Mesendoderm (in vitro differentiated cells): ENCODE data around the gene FRMD4A.

Experiments used
- DNase-seq: peaks from one replicate; pipeline ENCODE4 v3.0.0; 2013
- H2AK5ac ChIP-seq: 2 replicates; pipeline ENCODE4 v1.6.1; 2013; ENCODE audit warnings: low read length, inconsistent platforms
- H2BK120ac ChIP-seq: 2 replicates; pipeline ENCODE4 v1.6.1; 2013; ENCODE audit warnings: low read depth, mild to moderate bottlenecking, low read length, moderate library complexity, mixed read lengths
- H2BK15ac ChIP-seq: replicated peaks from 2 replicates; pipeline ENCODE4 v1.6.1; 2013; ENCODE audit warnings: low read depth, mild to moderate bottlenecking, moderate library complexity
- H2BK5ac ChIP-seq: 2 replicates; pipeline ENCODE4 v1.6.1; 2013; ENCODE audit warnings: low read length, inconsistent platforms
- H3K18ac ChIP-seq: 2 replicates; pipeline ENCODE4 v1.6.1; 2013; ENCODE audit warnings: mild to moderate bottlenecking, low read length, mixed read lengths
- H3K23ac ChIP-seq: one replicate; pipeline ENCODE4 v1.6.1; 2013; ENCODE audit warnings: low read length
- H3K27ac ChIP-seq: 2 replicates; pipeline ENCODE4 v1.5.1; 2013; ENCODE audit warnings: low read depth, mild to moderate bottlenecking, inconsistent platforms, low read length, moderate library complexity
- H3K27me3 ChIP-seq: 2 replicates; pipeline ENCODE4 v1.6.1; 2013; ENCODE audit warnings: low read length, control low read depth, mild to moderate bottlenecking, inconsistent platforms; ENCODE audit not compliant: insufficient read depth, poor library complexity
- H3K36me3 ChIP-seq: 2 replicates; pipeline ENCODE4 v1.6.1; 2013; ENCODE audit warnings: low read length, inconsistent platforms; ENCODE audit not compliant: control insufficient read depth, insufficient read depth
- H3K4ac ChIP-seq: one replicate; pipeline ENCODE4 v1.6.1; 2013; ENCODE audit warnings: low read depth, mild to moderate bottlenecking, low read length, moderate library complexity
- H3K4me1 ChIP-seq: 2 replicates; pipeline ENCODE4 v1.6.1; 2013; ENCODE audit warnings: low read depth, low read length, inconsistent platforms; ENCODE audit not compliant: control insufficient read depth
- H3K4me2 ChIP-seq: 2 replicates; pipeline ENCODE4 v1.6.1; 2013; ENCODE audit warnings: low read length
- H3K4me3 ChIP-seq: 2 replicates; pipeline ENCODE4 v1.5.1; 2013; ENCODE audit warnings: mild to moderate bottlenecking, low read length
- H3K56ac ChIP-seq: one replicate; pipeline ENCODE4 v1.6.1; 2013; ENCODE audit warnings: low read length
- H3K79me1 ChIP-seq: 2 replicates; pipeline ENCODE4 v1.6.1; 2013; ENCODE audit warnings: low read length, inconsistent platforms
- H3K79me2 ChIP-seq: 2 replicates; pipeline ENCODE4 v1.6.1; 2013; ENCODE audit warnings: mild to moderate bottlenecking, low read length; ENCODE audit not compliant: control insufficient read depth, insufficient read depth
- H3K9ac ChIP-seq: 2 replicates; pipeline ENCODE4 v1.6.1; 2013; ENCODE audit warnings: low read length, inconsistent platforms
- H4K5ac ChIP-seq: one replicate; pipeline ENCODE4 v1.6.1; 2013; ENCODE audit warnings: low read length
- H4K8ac ChIP-seq: one replicate; pipeline ENCODE4 v1.6.1; 2013; ENCODE audit warnings: low read depth, mild to moderate bottlenecking, control low read depth, low read length, moderate library complexity
- WGBS: extraction: QIAGEN DNeasy Blood & Tissue Kit; methylation state at CpG from one replicate; pipeline ENCODE4 v1.1.7; 2013; ENCODE audit warnings: low lambda C conversion rate, missing lambda C conversion rate; ENCODE audit not compliant: insufficient coverage; ENCODE audit errors: extremely low coverage; 5-methylcytosine and 5-hydroxymethylcytosine counted together

Gene FRMD4A

GRCh38 chr10:14023673-14024328 lies 306.9 kb downstream of the FRMD4A start:
- Histone ChIP-seq H4K5ac (no peak overlapping the region), H2AK5ac (no peak overlapping the region), H4K8ac (no peak overlapping the region), H3K4ac (no peak overlapping the region), H3K18ac (no peak overlapping the region), H3K36me3 (no peaks in the 10 kb centered on the region), H3K27ac (no peak overlapping the region), H2BK5ac (no peak overlapping the region), H3K9ac (no peak overlapping the region), H2BK15ac (no peak overlapping the region), H3K4me1 (no peaks in the 10 kb centered on the region), H3K23ac (no peak overlapping the region), H2BK120ac (peak overlapping the region; percentile 69), H3K79me2 (no peaks in the 10 kb centered on the region), H3K79me1 (no peaks in the 10 kb centered on the region), H3K4me3 (no peak overlapping the region), H3K56ac (no peak overlapping the region), H3K27me3 (no peaks in the 10 kb centered on the region), H3K4me2 (no peak overlapping the region)
- WGBS: no CpG with 5 or more reads among the region's 7 CpGs
- DNase-seq: peak; percentile 43

- H3K27me3 ChIP-seq: no peaks in the 10 kb centered on the region
- no peak overlapping the region for H4K8ac ChIP-seq
- no peaks in the 10 kb centered on the region for H3K79me1 ChIP-seq
- H2BK5ac ChIP-seq: no peak overlapping the region
- H3K4me1 ChIP-seq: no peaks in the 10 kb centered on the region
- H2BK15ac ChIP-seq: no peak overlapping the region
- no peak overlapping the region for H3K4me2 ChIP-seq
- H3K18ac ChIP-seq: no peak overlapping the region
- no peak overlapping the region for H2BK120ac ChIP-seq
- no peak overlapping the region for H3K4ac ChIP-seq
- no CpG with 5 or more reads among the region's 17 CpGs for WGBS
- H4K5ac ChIP-seq: no peak overlapping the region
- H2AK5ac ChIP-seq: no peak overlapping the region
- H3K9ac ChIP-seq: no peak overlapping the region
- H3K36me3 ChIP-seq: no peaks in the 10 kb centered on the region
- H3K56ac ChIP-seq: no peak overlapping the region
- no peak for DNase-seq
- H3K27ac ChIP-seq: no peak overlapping the region
- no peak overlapping the region for H3K4me3 ChIP-seq
- no peaks in the 10 kb centered on the region for H3K79me2 ChIP-seq
- no peak overlapping the region for H3K23ac ChIP-seq
Observed at GRCh38 chr10:14022954-14023672, 307.6 kb downstream of the FRMD4A start.

GRCh38 chr10:14022052-14022451 lies 308.7 kb downstream of the FRMD4A start:
- Histone ChIP-seq H3K79me1 (no peaks in the 10 kb centered on the region), H2AK5ac (no peak overlapping the region), H3K23ac (no peak overlapping the region), H4K8ac (no peak overlapping the region), H3K18ac (no peak overlapping the region), H3K36me3 (no peaks in the 10 kb centered on the region), H3K4me2 (no peak overlapping the region), H3K79me2 (no peaks in the 10 kb centered on the region), H3K4me3 (no peak overlapping the region), H3K56ac (no peak overlapping the region), H3K9ac (no peak overlapping the region), H3K27me3 (no peaks in the 10 kb centered on the region), H3K4me1 (no peaks in the 10 kb centered on the region), H2BK120ac (no peak overlapping the region), H2BK15ac (no peak overlapping the region), H2BK5ac (no peak overlapping the region), H4K5ac (no peak overlapping the region), H3K4ac (no peak overlapping the region), H3K27ac (no peak overlapping the region)
- DNase-seq: no peak
- WGBS: no CpG with 5 or more reads among the region's 4 CpGs

DNA sequence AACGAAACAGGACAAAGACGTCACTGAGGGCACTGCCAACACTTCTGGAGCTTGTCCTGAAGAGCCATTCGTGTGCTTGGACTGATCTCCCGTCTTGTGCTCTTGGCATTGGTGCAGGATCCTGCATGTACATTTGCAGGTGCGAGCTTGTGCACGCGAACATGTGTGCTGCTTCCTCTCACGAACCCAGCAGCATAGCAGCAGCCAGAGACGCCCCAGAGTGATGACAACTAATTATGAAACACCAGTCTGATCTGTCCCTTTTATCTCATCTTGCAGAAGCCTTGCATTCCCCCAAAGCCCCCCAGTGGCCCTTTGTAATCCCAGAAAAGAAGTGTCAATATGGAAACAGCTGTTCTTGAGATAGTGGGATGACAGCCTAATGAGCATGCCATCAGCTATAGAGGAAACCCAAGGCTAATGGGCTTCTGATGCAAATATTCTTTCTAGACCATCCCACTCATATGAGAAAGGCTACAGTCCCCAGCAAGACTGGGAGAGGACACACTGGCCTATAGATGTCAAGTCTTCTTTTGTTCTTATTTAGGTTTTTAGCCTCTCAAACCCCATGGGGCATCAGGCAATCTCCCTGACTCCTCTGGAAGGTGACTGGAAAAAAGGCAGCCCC lies 310.6 kb downstream of the FRMD4A start:
- H3K23ac ChIP-seq: no peak overlapping the region
- no peak overlapping the region for H3K27ac ChIP-seq
- H3K36me3 ChIP-seq: no peaks in the 10 kb centered on the region
- no peak overlapping the region for H3K9ac ChIP-seq
- H3K4me1 ChIP-seq: no peaks in the 10 kb centered on the region
- H2BK120ac ChIP-seq: no peak overlapping the region
- H3K4ac ChIP-seq: no peak overlapping the region
- H3K56ac ChIP-seq: no peak overlapping the region
- H3K27me3 ChIP-seq: no peaks in the 10 kb centered on the region
- no peaks in the 10 kb centered on the region for H3K79me2 ChIP-seq
- H4K8ac ChIP-seq: no peak overlapping the region
- H3K4me3 ChIP-seq: no peak overlapping the region
- DNase-seq: peak; percentile 53
- H2BK5ac ChIP-seq: no peak overlapping the region
- no peak overlapping the region for H4K5ac ChIP-seq
- H2BK15ac ChIP-seq: no peak overlapping the region
- no CpG with 5 or more reads among the region's 9 CpGs for WGBS
- no peak overlapping the region for H3K4me2 ChIP-seq
- no peak overlapping the region for H3K18ac ChIP-seq
- H2AK5ac ChIP-seq: no peak overlapping the region
- H3K79me1 ChIP-seq: no peaks in the 10 kb centered on the region

DNA sequence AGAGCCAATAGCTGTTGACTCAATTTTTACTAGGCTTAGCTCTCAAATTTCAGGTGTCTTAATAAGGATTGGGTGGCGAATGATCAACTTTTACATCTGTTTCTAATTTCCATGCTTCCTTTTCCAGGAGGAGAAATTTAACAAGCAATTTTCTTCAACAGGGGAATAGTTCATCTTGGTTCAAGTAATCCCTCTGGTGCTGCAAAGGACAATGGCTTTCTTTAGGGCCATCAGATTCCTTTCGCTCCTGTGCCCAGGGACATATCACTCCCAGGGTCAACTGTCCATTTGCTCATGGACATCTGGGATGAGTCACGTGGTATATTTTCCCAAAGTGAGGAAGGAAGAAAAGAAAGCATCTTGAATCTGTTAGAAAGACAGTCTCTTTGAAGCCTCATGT lies 313.3 kb downstream of the FRMD4A start:
- Histone ChIP-seq H3K79me1 (no peaks in the 10 kb centered on the region), H3K27me3 (no peaks in the 10 kb centered on the region), H3K79me2 (no peaks in the 10 kb centered on the region), H3K9ac (no peak overlapping the region), H3K4ac (no peak overlapping the region), H3K23ac (no peak overlapping the region), H4K8ac (no peak overlapping the region), H3K4me1 (no peaks in the 10 kb centered on the region), H3K4me3 (no peak overlapping the region), H2BK120ac (no peak overlapping the region), H2AK5ac (no peak overlapping the region), H3K4me2 (no peak overlapping the region), H2BK5ac (no peak overlapping the region), H3K18ac (no peak overlapping the region), H2BK15ac (no peak overlapping the region), H3K56ac (no peak overlapping the region), H4K5ac (no peak overlapping the region), H3K36me3 (no peaks in the 10 kb centered on the region), H3K27ac (no peak overlapping the region)
- WGBS: no CpG with 5 or more reads among the region's 3 CpGs
- DNase-seq: no peak
